ENCODE measurements around the gene SCYGR2.

DNA sequence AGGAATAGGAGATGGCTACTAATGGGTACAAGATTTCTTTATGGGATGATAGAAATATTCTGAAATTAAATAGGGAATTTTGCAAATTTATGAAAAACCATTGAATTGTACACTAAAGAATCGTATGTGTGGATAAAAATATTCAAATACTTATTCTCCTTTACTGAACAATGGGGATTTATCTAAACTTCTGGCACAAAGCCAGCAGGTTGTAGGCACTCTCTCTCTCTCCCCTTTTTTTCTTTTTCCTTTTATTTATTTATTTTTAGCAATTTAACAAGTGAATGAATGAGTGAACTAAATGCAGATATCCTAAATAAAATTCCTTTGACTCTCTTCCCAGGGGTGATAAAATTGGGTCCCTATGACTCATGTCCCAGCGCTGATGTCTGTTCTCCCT is 21.9 kb upstream of the SCYGR2 start:
- TF ChIP-seq POLR2A (IDR thresholded peaks at IDR 0.05; ENCODE audit: low read depth, low read length): no peak
- no peak for TF ChIP-seq TAF1 (IDR thresholded peaks at IDR 0.05; ENCODE audit: borderline replicate concordance, low read depth, low read length)
- TF ChIP-seq POLR2AphosphoS5 (IDR thresholded peaks at IDR 0.05; ENCODE audit: low read depth, low read length): no peak

All from GM12892 (cell line).